ENCODE measurements around the gene COL23A1. TPM values are rescaled to one million over a fixed set of nuclear protein-coding genes. Genes with fewer than 3 reads are reported as not detected.

The COL23A1 gene
- total RNA-seq, 1 experiment from 2014 or later: 0.18 TPM

DNA sequence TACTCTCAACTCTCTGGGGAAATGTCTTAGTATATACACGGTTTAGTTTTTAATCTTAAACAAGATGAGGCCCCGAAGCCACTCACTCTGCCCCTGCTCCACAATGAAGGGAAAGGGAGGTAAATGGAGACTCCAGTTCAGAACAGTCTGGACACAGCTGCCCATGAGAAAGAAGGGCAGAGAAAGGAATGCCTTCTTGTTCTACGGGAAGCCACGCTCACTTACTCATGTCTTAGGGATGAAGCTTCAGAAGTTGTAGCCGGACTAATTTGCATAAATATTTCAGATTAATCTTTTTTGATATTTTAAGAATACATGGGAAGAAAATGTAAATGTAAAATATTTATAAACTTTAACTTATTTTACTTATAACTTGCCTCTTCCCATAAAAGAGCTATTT, 94.0 kb downstream of the COL23A1 start:
- CTCF ChIA-PET: no interaction called here
- BruUV-seq (replicated peaks): no TSS peak
- H3K27me3 Mint-ChIP-seq (ENCODE audit: insufficient read depth, unreplicated experiment): peaks cover 9% of the 10 kb centered on the region

DNA sequence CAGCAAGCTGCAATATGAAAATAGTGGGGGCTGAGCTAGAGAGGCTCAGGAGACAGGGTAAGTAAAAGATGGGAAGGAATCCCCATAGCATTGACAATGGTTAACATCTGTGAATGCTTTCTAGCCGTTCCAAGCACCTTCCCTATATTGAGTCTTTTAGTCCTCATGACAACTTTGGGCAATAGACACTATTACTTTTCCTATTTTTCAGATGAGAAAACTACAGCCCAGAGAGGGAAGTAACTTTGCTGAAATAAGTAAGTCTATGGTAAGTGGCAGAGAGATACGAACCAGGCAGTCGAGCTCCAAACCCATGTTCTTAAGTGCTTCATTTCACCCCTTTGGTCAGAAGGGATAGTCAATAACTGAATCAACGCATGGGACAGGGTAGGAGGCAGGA, 94.5 kb downstream of the COL23A1 start:
- H3K4me1 Mint-ChIP-seq (ENCODE audit: low read depth, unreplicated experiment): no peaks in the 10 kb centered on the region

More for the DNA sequence above, 94.0 kb downstream of the COL23A1 start:
- H3K27me3 ChIP-seq (replicated peaks; ENCODE audit: control insufficient read depth, insufficient read depth, low read length): no peaks in the 10 kb centered on the region
- no peak overlapping the region for H3K4me3 ChIP-seq (ENCODE audit: low read depth, low read length)
- no peaks in the 10 kb centered on the region for H3K9me3 ChIP-seq
- H3K4me3 Mint-ChIP-seq (ENCODE audit: unreplicated experiment): no peak overlapping the region
- H3K36me3 Mint-ChIP-seq (ENCODE audit: insufficient read depth, unreplicated experiment): no peaks in the 10 kb centered on the region
- POLR2A ChIA-PET: no interaction called here
- no peak for DNase-seq
- H3K4me1 ChIP-seq: no peaks in the 10 kb centered on the region
- no peaks in the 10 kb centered on the region for H3K9me3 Mint-ChIP-seq (ENCODE audit: unreplicated experiment)
- no peaks in the 10 kb centered on the region for H3K4me1 Mint-ChIP-seq (ENCODE audit: low read depth, unreplicated experiment)
- TF ChIP-seq, protein P1, sequence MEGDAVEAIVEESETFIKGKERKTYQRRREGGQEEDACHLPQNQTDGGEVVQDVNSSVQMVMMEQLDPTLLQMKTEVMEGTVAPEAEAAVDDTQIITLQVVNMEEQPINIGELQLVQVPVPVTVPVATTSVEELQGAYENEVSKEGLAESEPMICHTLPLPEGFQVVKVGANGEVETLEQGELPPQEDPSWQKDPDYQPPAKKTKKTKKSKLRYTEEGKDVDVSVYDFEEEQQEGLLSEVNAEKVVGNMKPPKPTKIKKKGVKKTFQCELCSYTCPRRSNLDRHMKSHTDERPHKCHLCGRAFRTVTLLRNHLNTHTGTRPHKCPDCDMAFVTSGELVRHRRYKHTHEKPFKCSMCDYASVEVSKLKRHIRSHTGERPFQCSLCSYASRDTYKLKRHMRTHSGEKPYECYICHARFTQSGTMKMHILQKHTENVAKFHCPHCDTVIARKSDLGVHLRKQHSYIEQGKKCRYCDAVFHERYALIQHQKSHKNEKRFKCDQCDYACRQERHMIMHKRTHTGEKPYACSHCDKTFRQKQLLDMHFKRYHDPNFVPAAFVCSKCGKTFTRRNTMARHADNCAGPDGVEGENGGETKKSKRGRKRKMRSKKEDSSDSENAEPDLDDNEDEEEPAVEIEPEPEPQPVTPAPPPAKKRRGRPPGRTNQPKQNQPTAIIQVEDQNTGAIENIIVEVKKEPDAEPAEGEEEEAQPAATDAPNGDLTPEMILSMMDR (IDR thresholded peaks at IDR 0.05; ENCODE audit: insufficient read depth in 1 of 2, low read depth in 1 of 2, low read length in 1 of 2, severe bottlenecking in 1 of 2, unreplicated experiment in 1 of 2): no peak
- intact Hi-C loops (cut with micrococcal nuclease; ENCODE audit: unreplicated experiment): no loop called here
- H3K36me3 ChIP-seq (ENCODE audit: control insufficient read depth, insufficient read depth, low read length): no peaks in the 10 kb centered on the region
- no peak overlapping the region for H3K27ac Mint-ChIP-seq (ENCODE audit: unreplicated experiment)

DNA sequence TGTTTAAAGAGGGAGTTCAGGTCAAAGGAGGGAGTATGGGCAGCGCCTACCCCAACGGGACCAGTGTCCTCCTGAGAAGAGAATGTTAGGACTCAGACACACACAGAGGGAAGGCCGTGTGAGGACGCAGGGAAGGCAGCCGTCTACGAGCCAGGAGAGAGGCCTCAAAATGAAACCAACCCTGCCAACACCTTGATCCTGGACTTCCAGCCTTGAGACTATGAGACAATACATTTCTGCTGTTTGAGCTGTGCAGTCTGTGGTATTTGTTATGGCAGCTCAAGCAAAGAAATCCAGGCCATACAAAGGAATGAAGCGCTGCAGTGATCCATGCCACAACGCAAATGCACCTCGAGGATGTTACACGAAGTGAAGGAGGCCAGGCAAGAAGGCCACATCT, 97.9 kb downstream of the COL23A1 start:
- no TSS peak for BruUV-seq (replicated peaks)
- DNase-seq: no peak
- Mint-ChIP-seq H3K36me3 (ENCODE audit: insufficient read depth, unreplicated experiment) (no peaks in the 10 kb centered on the region), H3K27me3 (ENCODE audit: insufficient read depth, unreplicated experiment) (peaks cover 5% of the 10 kb centered on the region), H3K27ac (ENCODE audit: unreplicated experiment) (no peak overlapping the region), H3K9me3 (ENCODE audit: unreplicated experiment) (peaks cover 14% of the 10 kb centered on the region), H3K4me1 (ENCODE audit: low read depth, unreplicated experiment) (no peaks in the 10 kb centered on the region), H3K4me3 (ENCODE audit: unreplicated experiment) (no peak overlapping the region)
- Histone ChIP-seq H3K4me1 (no peaks in the 10 kb centered on the region), H3K27me3 (replicated peaks; ENCODE audit: control insufficient read depth, insufficient read depth, low read length) (no peaks in the 10 kb centered on the region), H3K36me3 (ENCODE audit: control insufficient read depth, insufficient read depth, low read length) (no peaks in the 10 kb centered on the region), H3K9me3 (peaks cover 10% of the 10 kb centered on the region; the same call in 1 of the 2 replicates), H3K4me3 (ENCODE audit: low read depth, low read length) (no peak overlapping the region)
- intact Hi-C loops (cut with micrococcal nuclease; ENCODE audit: unreplicated experiment): no loop called here
- CTCF ChIA-PET: interaction anchor here (0.6 to 1.0 kb wide), 2 partner anchors 31 to 769 kb away, joined by 3 read pairs; no protein-coding TSS in a partner anchor
- POLR2A ChIA-PET: no interaction called here
- TF ChIP-seq, protein P1 (IDR thresholded peaks at IDR 0.05; ENCODE audit: insufficient read depth in 1 of 2, low read depth in 1 of 2, low read length in 1 of 2, severe bottlenecking in 1 of 2, unreplicated experiment in 1 of 2): no peak

More for the DNA sequence above, 94.5 kb downstream of the COL23A1 start:
- BruUV-seq (replicated peaks): no TSS peak
- TF ChIP-seq, protein P1 (IDR thresholded peaks at IDR 0.05; ENCODE audit: insufficient read depth in 1 of 2, low read depth in 1 of 2, low read length in 1 of 2, severe bottlenecking in 1 of 2, unreplicated experiment in 1 of 2): no peak
- ChIA-PET POLR2A (no interaction called here), CTCF (no interaction called here)
- Mint-ChIP-seq H3K36me3 (ENCODE audit: insufficient read depth, unreplicated experiment) (no peaks in the 10 kb centered on the region), H3K27ac (ENCODE audit: unreplicated experiment) (no peak overlapping the region), H3K27me3 (ENCODE audit: insufficient read depth, unreplicated experiment) (peaks cover 9% of the 10 kb centered on the region), H3K4me3 (ENCODE audit: unreplicated experiment) (no peak overlapping the region), H3K9me3 (ENCODE audit: unreplicated experiment) (peaks cover 3% of the 10 kb centered on the region)
- Histone ChIP-seq H3K27me3 (replicated peaks; ENCODE audit: control insufficient read depth, insufficient read depth, low read length) (no peaks in the 10 kb centered on the region), H3K4me3 (ENCODE audit: low read depth, low read length) (no peak overlapping the region), H3K36me3 (ENCODE audit: control insufficient read depth, insufficient read depth, low read length) (no peaks in the 10 kb centered on the region), H3K9me3 (no peaks in the 10 kb centered on the region), H3K4me1 (no peaks in the 10 kb centered on the region)
- DNase-seq: no peak
- intact Hi-C loops (cut with micrococcal nuclease; ENCODE audit: unreplicated experiment): no loop called here

Measured in Caco-2 (cell line).